ENCODE results near the gene TCEAL7.
"Not testable (repeated sequence)": the region's sequence is repeated elsewhere in the genome, so short reads cannot be mapped to it uniquely, and the experiment has no call there.

The TCEAL7 gene

DNA sequence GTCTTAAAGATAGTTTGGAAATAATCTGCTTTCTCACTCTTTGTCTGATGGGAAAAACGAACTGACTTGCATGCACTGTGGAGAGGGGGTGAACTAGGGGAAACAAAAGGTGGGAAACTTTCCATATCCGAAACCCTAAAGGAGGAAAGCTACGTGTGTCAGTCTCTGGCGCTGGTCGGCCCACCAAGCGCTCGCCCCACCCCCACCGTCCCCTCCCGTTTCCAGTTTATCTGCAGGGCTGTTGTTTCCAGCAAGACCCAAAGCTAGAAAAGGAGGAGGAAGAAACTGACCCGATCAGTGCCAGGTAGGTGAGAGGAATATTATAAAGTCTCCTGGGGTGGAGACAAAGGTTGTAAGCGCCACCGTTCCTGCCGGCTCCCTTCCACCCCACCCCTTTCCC lies 26.8 kb downstream of the TCEAL7 start:
- CTCF ChIA-PET = no interaction called here
- Mint-ChIP-seq H3K4me1 (peaks cover 9% of the 10 kb centered on the region), H3K4me3 (peak overlapping the region; percentile 73), H3K27me3 (peaks cover 22% of the 10 kb centered on the region), H3K36me3 (no peaks in the 10 kb centered on the region), H3K27ac (no peak overlapping the region), H3K9me3 (no peaks in the 10 kb centered on the region)
- DNase-seq = no peak

DNA sequence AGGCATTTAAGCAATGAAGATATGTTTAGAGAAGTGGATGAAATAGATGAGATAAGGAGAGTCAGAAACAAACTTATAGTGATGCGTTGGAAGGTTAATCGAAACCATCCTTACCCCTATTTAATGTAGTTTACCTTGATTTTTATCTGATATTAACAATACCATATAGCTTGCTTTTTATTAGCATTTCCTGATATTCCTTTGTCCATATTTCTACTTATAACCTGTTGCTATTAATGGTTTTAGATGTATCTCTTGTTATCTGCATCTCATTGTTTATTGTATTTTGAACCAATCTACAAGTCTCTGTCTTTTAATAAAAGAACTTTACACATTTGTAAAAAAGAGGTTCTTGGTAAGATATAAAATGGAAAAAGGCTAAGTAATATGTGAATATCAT lies 27.8 kb downstream of the TCEAL7 start:
- Mint-ChIP-seq H3K4me1 (peaks cover 9% of the 10 kb centered on the region), H3K9me3 (no peaks in the 10 kb centered on the region), H3K4me3 (no peak overlapping the region), H3K27me3 (peaks cover 22% of the 10 kb centered on the region), H3K36me3 (no peaks in the 10 kb centered on the region), H3K27ac (no peak overlapping the region)
- no peak for DNase-seq
- CTCF ChIA-PET = no interaction called here

DNA sequence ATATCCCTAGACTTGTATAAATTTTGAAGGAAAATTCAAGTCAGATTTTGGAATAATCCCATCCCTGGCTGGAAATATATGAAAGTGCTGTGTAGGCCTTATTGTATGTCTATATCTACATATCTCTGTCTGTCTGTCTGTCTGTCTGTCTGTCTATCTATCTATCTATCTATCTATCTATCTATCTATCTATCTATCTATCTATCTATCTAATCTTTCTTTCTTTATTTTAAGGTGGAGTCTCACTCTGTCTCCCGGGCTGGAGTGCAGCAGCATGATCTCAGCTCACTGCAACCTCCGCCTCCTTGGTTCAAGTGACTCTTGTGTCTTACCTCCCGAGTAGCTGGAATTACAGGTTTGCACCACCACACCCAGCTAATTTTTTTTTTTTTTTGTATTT lies 29.6 kb downstream of the TCEAL7 start:
- DNase-seq, CTCF ChIA-PET, H3K4me1 Mint-ChIP-seq, H3K36me3 Mint-ChIP-seq, H3K4me3 Mint-ChIP-seq, H3K9me3 Mint-ChIP-seq, H3K27ac Mint-ChIP-seq: not testable (repeated sequence)
- peaks cover 22% of the 10 kb centered on the region for H3K27me3 Mint-ChIP-seq

DNA sequence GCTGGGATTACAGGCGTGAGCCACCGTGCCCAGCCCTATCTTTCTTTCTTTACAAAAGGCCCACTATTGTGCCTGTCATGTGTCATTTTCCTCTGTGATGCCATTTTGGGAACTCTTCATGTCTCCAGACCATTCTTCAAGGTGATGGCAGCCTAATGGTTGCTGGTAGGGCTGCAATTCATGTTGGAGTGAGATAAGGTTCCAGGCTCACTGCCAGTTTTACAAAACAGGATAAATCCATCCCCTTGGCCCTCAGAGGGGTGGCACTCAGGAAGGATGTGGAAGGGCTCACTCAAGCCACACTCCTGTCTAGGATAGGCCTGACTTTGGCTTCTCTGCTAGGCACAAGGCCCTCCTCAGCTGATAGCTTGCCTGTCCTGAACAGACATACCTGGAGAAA lies 30.1 kb downstream of the TCEAL7 start:
- Mint-ChIP-seq H3K27ac (no peak overlapping the region), H3K4me1 (peaks cover 9% of the 10 kb centered on the region), H3K36me3 (no peaks in the 10 kb centered on the region), H3K27me3 (peaks cover 22% of the 10 kb centered on the region), H3K9me3 (no peaks in the 10 kb centered on the region), H3K4me3 (no peak overlapping the region)
- no peak for DNase-seq
- CTCF ChIA-PET = no interaction called here

DNA sequence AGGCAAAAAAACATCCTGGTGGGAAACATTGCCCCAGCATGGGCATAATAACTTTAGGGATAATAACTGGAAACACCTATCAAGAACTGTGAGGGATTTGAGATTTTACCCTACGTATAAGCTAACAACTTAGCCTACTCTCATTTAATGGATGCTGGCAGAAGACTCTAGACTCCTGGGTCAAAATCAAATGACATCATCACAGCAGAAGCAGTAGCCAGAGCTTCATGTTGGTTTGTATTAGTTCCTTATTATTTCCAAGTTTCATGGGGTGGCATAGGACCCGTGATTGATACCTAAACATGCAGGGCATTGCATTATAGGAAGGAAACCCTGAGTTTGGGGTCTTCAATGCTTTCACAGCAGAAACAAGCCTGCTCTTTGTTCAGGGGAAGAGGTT lies 30.9 kb downstream of the TCEAL7 start:
- CTCF ChIA-PET = no interaction called here
- no peak overlapping the region for H3K27ac Mint-ChIP-seq
- no peak for DNase-seq
- H3K4me1 Mint-ChIP-seq = peaks cover 9% of the 10 kb centered on the region
- H3K36me3 Mint-ChIP-seq = no peaks in the 10 kb centered on the region
- no peaks in the 10 kb centered on the region for H3K9me3 Mint-ChIP-seq
- no peak overlapping the region for H3K4me3 Mint-ChIP-seq
- peaks cover 18% of the 10 kb centered on the region for H3K27me3 Mint-ChIP-seq

DNA sequence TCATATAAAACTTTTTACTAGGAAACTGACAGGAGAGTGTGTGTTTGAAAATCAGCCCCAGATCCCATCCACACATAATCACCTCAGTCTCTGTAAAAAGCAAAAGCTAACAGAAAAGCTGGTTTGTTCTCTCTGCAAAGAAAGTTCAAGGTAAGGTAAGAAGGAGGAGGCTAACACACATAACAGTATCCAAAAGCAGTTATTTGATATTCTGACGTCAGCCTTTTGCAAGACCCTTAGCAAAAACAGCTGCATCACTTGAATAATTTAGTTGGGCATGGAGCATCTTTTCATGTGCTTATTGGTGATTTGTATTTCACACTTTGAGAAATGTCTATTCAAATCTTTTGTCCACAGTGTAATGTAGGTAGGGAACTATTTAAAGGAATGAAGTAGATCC lies 31.8 kb downstream of the TCEAL7 start:
- DNase-seq = no peak
- Mint-ChIP-seq H3K27ac (no peak overlapping the region), H3K27me3 (peaks cover 9% of the 10 kb centered on the region), H3K4me3 (no peak overlapping the region), H3K36me3 (no peaks in the 10 kb centered on the region), H3K4me1 (peaks cover 2% of the 10 kb centered on the region), H3K9me3 (no peaks in the 10 kb centered on the region)
- CTCF ChIA-PET = no interaction called here

DNA sequence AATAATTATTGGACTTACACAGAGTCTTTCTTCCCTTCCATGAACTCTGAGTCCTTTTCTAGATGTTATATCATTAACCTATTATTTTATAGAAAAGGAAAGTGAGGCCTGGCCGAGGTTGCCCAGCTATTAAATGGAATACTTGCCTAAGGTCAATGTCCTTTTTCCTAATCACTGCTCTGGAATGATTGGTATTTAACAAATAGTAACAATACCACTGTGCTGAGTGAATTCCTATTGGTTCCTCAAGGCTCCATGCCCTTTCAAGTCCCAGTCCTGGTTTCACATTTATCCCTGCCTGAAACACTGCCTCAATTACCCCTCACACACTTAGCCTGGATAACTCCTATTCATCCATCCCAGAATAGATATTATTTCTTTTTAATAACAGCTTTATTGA lies 32.4 kb downstream of the TCEAL7 start:
- DNase-seq = no peak
- H3K27me3 Mint-ChIP-seq = peaks cover 3% of the 10 kb centered on the region
- peaks cover 2% of the 10 kb centered on the region for H3K36me3 Mint-ChIP-seq
- H3K9me3 Mint-ChIP-seq = no peaks in the 10 kb centered on the region
- CTCF ChIA-PET = no interaction called here
- no peak overlapping the region for H3K4me3 Mint-ChIP-seq
- no peak overlapping the region for H3K27ac Mint-ChIP-seq
- no peaks in the 10 kb centered on the region for H3K4me1 Mint-ChIP-seq

DNA sequence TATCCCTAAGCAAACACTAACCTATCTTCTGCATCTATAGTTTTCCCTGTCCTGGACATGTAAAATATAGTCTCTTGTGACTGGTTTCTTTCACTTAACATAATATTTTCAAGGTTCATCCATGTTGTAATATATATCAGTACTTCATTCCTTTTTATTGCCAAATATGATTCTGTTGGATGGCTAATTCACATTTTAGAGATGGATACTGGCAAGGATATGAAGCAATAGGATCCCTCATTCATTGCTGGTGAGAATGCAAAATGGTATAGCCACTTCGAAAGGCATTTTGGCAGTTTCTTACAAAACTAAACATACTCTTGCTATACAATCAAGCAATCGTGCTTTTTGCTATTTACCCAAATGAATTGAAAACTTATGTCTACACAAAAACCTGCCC lies 33.0 kb downstream of the TCEAL7 start:
- peaks cover 2% of the 10 kb centered on the region for H3K36me3 Mint-ChIP-seq
- no peaks in the 10 kb centered on the region for H3K4me1 Mint-ChIP-seq
- H3K9me3 Mint-ChIP-seq = no peaks in the 10 kb centered on the region
- CTCF ChIA-PET = no interaction called here
- H3K27ac Mint-ChIP-seq = no peak overlapping the region
- no peaks in the 10 kb centered on the region for H3K27me3 Mint-ChIP-seq
- DNase-seq = no peak
- no peak overlapping the region for H3K4me3 Mint-ChIP-seq

DNA sequence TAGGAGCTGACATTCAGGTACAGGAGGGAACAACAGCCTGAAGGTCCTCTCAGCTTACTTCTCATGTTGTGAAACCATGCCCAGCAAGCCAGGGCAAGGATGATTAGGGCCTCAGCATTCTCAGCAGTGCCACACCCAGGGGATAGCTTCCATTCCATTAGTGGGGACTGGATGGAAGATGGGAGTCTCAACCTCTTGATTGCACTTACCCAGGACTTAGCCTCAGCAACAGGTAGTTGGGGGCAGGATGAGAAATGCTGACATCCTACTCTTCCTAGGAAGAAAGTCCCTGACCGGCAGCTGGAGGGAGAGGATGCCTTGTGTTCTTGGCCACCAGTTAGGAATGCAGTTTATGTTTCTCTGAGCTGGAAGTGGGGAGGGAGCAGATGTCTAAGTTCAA lies 37.5 kb downstream of the TCEAL7 start:
- H3K9me3 Mint-ChIP-seq = no peaks in the 10 kb centered on the region
- H3K4me1 Mint-ChIP-seq = no peaks in the 10 kb centered on the region
- no peak for DNase-seq
- H3K4me3 Mint-ChIP-seq = no peak overlapping the region
- H3K27me3 Mint-ChIP-seq = no peaks in the 10 kb centered on the region
- H3K36me3 Mint-ChIP-seq = peaks cover 2% of the 10 kb centered on the region
- H3K27ac Mint-ChIP-seq = no peak overlapping the region
- CTCF ChIA-PET = no interaction called here

DNA sequence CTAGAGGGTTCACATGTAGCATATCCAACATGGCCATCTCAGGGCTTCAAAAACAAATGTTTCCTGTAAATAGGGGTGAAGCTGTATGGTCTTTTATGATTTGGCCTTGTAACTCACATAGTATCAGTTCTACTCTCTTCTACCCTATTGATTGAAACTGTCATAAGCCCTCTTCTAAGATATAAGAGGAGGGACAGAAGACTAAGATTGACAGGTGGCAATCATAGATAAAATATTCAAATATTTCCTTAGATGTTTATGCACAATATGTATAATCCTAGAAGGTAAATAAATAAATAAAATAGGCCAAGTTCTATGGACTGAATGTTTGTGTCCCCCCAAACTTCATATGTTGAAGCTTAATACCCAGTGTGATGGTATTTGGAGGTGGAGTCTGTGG lies 39.4 kb downstream of the TCEAL7 start:
- Mint-ChIP-seq H3K4me3 (no peak overlapping the region), H3K9me3 (no peaks in the 10 kb centered on the region), H3K27ac (no peak overlapping the region), H3K27me3 (no peaks in the 10 kb centered on the region), H3K4me1 (no peaks in the 10 kb centered on the region), H3K36me3 (peaks cover 2% of the 10 kb centered on the region)
- DNase-seq = no peak
- CTCF ChIA-PET = no interaction called here

DNA sequence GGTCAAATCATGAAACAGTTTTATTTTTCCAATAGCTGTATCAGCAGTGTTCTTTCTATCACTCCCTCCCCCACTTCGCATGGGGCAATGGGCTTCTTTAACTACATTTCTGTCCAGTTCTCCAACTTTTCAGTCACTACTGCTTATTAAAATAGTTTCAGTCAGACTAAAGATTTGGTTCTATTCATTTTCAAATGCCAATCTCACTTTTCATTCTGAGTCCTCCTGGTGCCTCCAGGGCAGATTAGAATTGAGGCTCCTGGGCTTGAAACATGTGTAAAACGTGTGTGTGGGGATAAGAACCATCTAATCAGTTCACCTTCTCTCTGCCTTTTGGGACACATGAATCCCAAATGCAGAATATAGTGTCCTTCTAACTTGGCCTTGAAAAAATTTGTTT lies 42.8 kb downstream of the TCEAL7 start:
- no peak overlapping the region for H3K4me3 Mint-ChIP-seq
- H3K27me3 Mint-ChIP-seq = no peaks in the 10 kb centered on the region
- peaks cover 11% of the 10 kb centered on the region for H3K4me1 Mint-ChIP-seq
- no peaks in the 10 kb centered on the region for H3K9me3 Mint-ChIP-seq
- no peak for DNase-seq
- H3K27ac Mint-ChIP-seq = no peak overlapping the region
- no peaks in the 10 kb centered on the region for H3K36me3 Mint-ChIP-seq
- CTCF ChIA-PET = no interaction called here

DNA sequence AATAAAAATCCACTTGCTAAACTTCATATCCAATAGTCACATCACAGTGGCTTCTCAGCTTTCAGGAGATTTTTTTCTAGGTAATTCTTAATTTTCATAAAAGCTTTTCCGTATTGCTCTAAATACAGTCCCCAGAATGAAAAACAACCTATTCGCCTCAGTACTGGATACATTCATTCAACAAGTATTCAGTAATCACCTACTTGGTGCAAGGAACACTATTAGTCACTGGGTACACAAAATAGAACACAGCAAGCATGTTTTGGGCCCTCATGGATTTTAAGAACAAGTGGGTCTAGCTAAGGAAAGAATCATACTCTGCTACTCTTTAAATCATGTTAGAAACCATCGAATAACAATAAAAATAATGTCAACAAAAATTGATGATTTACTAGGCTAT lies 43.5 kb downstream of the TCEAL7 start:
- Mint-ChIP-seq H3K4me1 (peaks cover 11% of the 10 kb centered on the region), H3K27me3 (no peaks in the 10 kb centered on the region), H3K9me3 (no peaks in the 10 kb centered on the region), H3K36me3 (no peaks in the 10 kb centered on the region), H3K4me3 (no peak overlapping the region), H3K27ac (no peak overlapping the region)
- DNase-seq = no peak
- CTCF ChIA-PET = no interaction called here

DNA sequence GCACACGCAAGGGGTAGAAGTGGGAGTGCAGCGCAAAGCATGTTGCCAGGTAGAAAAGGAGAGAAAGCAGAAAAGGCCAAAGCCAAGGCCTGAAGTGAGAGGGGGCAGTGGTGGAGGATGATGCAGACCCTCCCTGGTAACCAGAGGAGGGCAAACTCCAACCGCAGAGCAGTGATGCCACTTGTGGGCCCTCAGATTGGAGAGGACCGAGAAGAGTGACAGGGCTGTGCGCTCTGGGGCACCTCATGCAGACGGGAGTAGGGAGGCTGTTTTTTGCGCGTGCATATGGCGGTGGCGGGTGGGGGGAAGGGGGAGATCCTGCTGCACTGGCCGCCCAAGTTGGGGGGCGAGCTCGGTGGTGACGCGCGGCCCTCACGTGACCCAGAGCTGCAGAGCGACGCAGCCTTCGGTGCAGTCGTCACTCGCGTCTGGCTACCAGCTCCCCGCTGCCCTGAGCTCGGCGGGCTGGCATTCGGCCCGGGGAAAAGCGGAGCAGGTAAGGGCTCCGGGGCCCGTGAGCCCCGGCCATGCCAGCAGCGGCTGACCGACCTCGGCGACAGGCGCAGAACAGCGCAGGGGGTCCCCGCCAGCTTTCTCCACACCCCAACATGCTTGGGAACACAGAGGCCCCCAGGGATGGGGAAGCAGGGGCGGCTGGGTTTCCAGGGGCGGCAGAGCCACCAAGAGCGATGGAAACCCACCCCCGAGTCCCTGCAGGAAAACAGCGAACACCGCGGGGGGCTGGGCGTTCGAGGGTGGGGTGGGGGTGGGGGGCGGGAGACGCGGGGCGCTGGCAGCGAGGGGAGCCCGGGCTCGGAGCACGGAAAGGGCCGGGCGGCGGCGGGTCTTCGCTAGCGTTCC lies 46.3 kb downstream of the TCEAL7 start, which contains the start of gene BEX3:
Gene BEX3 (plus strand): TSS at position 421 of the 861 bp plus-strand sequence. CDS start 984 bp downstream, outside the sequence.
- peaks cover 11% of the 10 kb centered on the region for H3K4me1 Mint-ChIP-seq
- CTCF ChIA-PET = no interaction called here
- no peaks in the 10 kb centered on the region for H3K27me3 Mint-ChIP-seq
- H3K4me3 Mint-ChIP-seq = peak within 1 kb of the TSS; percentile 77
- H3K27ac Mint-ChIP-seq = peak within 1 kb of the TSS; percentile 52
- no peaks in the 10 kb centered on the region for H3K36me3 Mint-ChIP-seq
- peak; percentile 55 for DNase-seq
- no peaks in the 10 kb centered on the region for H3K9me3 Mint-ChIP-seq

DNA sequence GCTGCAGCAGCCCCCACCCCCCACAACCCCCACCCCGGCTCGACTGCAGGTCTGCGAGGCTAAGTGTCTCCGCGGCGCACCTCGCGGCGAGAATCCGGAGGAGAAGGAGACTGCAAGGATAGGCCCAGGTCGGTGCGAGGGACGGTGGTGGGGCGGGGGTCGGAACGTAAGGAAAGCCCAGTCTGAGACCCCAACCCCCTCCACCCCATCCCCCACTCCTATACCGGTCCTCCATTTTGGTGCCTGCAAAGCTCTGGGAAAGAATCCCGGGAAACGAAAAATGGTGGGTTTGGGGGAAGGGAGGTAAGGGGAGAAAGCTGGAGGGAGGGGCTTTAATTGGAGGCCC lies 46.9 kb downstream of the TCEAL7 start:
- Mint-ChIP-seq H3K9me3 (no peaks in the 10 kb centered on the region), H3K4me3 (peak overlapping the region; percentile 77), H3K4me1 (peaks cover 11% of the 10 kb centered on the region), H3K36me3 (no peaks in the 10 kb centered on the region), H3K27me3 (no peaks in the 10 kb centered on the region), H3K27ac (no peak overlapping the region)
- peak; percentile 23 for DNase-seq
- CTCF ChIA-PET = no interaction called here

DNA sequence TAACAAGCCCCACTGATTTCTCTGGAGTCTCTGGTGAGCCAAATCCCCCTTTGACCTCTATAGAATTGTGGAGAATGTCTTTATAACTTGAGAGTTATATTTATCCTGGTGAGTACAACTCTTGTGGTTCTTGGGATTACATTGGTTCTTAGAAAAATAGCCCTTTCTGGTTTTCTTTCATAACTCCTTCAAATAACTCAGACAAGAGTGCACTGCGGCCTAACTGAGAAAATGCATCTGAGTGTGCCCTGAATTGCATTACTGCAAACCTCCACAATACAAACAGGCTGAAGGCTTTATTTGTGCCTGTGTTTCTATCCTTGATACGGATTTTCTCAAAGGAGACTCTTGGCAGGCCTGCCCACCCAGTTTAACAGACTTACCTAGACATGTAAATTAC lies 49.0 kb downstream of the TCEAL7 start:
- H3K27me3 Mint-ChIP-seq = no peaks in the 10 kb centered on the region
- no peaks in the 10 kb centered on the region for H3K9me3 Mint-ChIP-seq
- H3K4me3 Mint-ChIP-seq = no peak overlapping the region
- no peaks in the 10 kb centered on the region for H3K36me3 Mint-ChIP-seq
- CTCF ChIA-PET = no interaction called here
- no peak overlapping the region for H3K27ac Mint-ChIP-seq
- no peak for DNase-seq
- peaks cover 11% of the 10 kb centered on the region for H3K4me1 Mint-ChIP-seq
